ENCODE measurements around the gene ZNF597. TPM values are rescaled to one million over a fixed set of nuclear protein-coding genes. Genes with fewer than 3 reads are reported as not detected.

The ZNF597 gene
- total RNA-seq, 1 donor from 2014 or later: 2.1 TPM

GRCh38 chr16:3400779-3401688 is 42.3 kb downstream of the ZNF597 start, which contains the start of the genes ZNF174 and ZSCAN32:
Gene ZNF174 (plus strand): TSS chr16:3401215. CDS start chr16:3402005, 790 bp downstream.
Gene ZSCAN32 (minus strand): TSS chr16:3401004. CDS start chr16:3397557, 3,447 bp downstream.
- Histone ChIP-seq H3K36me3 (ENCODE audit: control insufficient read depth in 3 of 3, insufficient read depth in 3 of 3, low read length in 3 of 3) (peaks cover 48 to 56% (median 51%) of the 10 kb centered on the region in 3 donors), H3K4me3 (ENCODE audit: low read length in 3 of 3) (peak within 1 kb of the TSS; percentile 90 to 96 (median 93)), H3K27me3 (ENCODE audit: control insufficient read depth in 3 of 3, insufficient read depth in 3 of 3, low read length in 3 of 3) (no peaks in the 10 kb centered on the region), H3K27ac (ENCODE audit: low read depth, low read length) (peak within 1 kb of the TSS; percentile 73), H3K9ac (ENCODE audit: low read depth in 1 of 3, low read length in 3 of 3) (peak within 1 kb of the TSS; percentile 88 to 96 (median 94)), H3K4me1 (ENCODE audit: control insufficient read depth in 3 of 3, insufficient read depth in 3 of 3, low read length in 3 of 3) (peaks cover 8 to 15% (median 11%) of the 10 kb centered on the region in 3 donors), H3K9me3 (ENCODE audit: control insufficient read depth in 3 of 3, low read length in 3 of 3) (peaks cover 20 to 41% (median 28%) of the 10 kb centered on the region in 3 donors)

GRCh38 chr16:3400446-3400778 is 42.9 kb downstream of the ZNF597 start:
- Histone ChIP-seq H3K9ac (ENCODE audit: low read depth in 1 of 3, low read length in 3 of 3) (peak overlapping the region; percentile 88 to 94 (median 93)), H3K4me3 (ENCODE audit: low read length in 3 of 3) (peak overlapping the region; percentile 90 to 96 (median 93)), H3K4me1 (ENCODE audit: control insufficient read depth in 3 of 3, insufficient read depth in 3 of 3, low read length in 3 of 3) (peaks cover 8 to 15% (median 11%) of the 10 kb centered on the region in 3 donors), H3K27ac (ENCODE audit: low read depth, low read length) (peak overlapping the region; percentile 66), H3K36me3 (ENCODE audit: control insufficient read depth in 3 of 3, insufficient read depth in 3 of 3, low read length in 3 of 3) (peaks cover 45 to 56% (median 49%) of the 10 kb centered on the region in 3 donors), H3K9me3 (ENCODE audit: control insufficient read depth in 3 of 3, low read length in 3 of 3) (peaks cover 16 to 37% (median 25%) of the 10 kb centered on the region in 3 donors), H3K27me3 (ENCODE audit: control insufficient read depth in 3 of 3, insufficient read depth in 3 of 3, low read length in 3 of 3) (no peaks in the 10 kb centered on the region)

GRCh38 chr16:3389663-3390338 is 53.5 kb downstream of the ZNF597 start:
- H3K9ac ChIP-seq (ENCODE audit: low read depth in 1 of 3, low read length in 3 of 3): no peak overlapping the region
- peaks cover 27 to 49% (median 30%) of the 10 kb centered on the region in 3 donors for H3K9me3 ChIP-seq (ENCODE audit: control insufficient read depth in 3 of 3, low read length in 3 of 3)
- peaks cover 53 to 64% (median 58%) of the 10 kb centered on the region in 3 donors for H3K36me3 ChIP-seq (ENCODE audit: control insufficient read depth in 3 of 3, insufficient read depth in 3 of 3, low read length in 3 of 3)
- H3K4me3 ChIP-seq (ENCODE audit: low read length in 3 of 3): no peak overlapping the region
- no peak overlapping the region for H3K27ac ChIP-seq (ENCODE audit: low read depth, low read length)
- no peaks in the 10 kb centered on the region for H3K27me3 ChIP-seq (ENCODE audit: control insufficient read depth in 3 of 3, insufficient read depth in 3 of 3, low read length in 3 of 3)
- H3K4me1 ChIP-seq (ENCODE audit: control insufficient read depth in 3 of 3, insufficient read depth in 3 of 3, low read length in 3 of 3): no peaks in the 10 kb centered on the region

GRCh38 chr16:3388325-3388724 is 55.0 kb downstream of the ZNF597 start:
- Histone ChIP-seq H3K36me3 (ENCODE audit: control insufficient read depth in 3 of 3, insufficient read depth in 3 of 3, low read length in 3 of 3) (peaks cover 58 to 64% (median 59%) of the 10 kb centered on the region in 3 donors), H3K27ac (ENCODE audit: low read depth, low read length) (no peak overlapping the region), H3K4me3 (ENCODE audit: low read length in 3 of 3) (no peak overlapping the region), H3K9ac (ENCODE audit: low read depth in 1 of 3, low read length in 3 of 3) (no peak overlapping the region), H3K9me3 (ENCODE audit: control insufficient read depth in 3 of 3, low read length in 3 of 3) (peaks cover 38 to 55% (median 40%) of the 10 kb centered on the region in 3 donors), H3K27me3 (ENCODE audit: control insufficient read depth in 3 of 3, insufficient read depth in 3 of 3, low read length in 3 of 3) (no peaks in the 10 kb centered on the region), H3K4me1 (ENCODE audit: control insufficient read depth in 3 of 3, insufficient read depth in 3 of 3, low read length in 3 of 3) (no peaks in the 10 kb centered on the region)

GRCh38 chr16:3383045-3383448 is 60.3 kb downstream of the ZNF597 start:
- Histone ChIP-seq H3K9me3 (ENCODE audit: control insufficient read depth in 3 of 3, low read length in 3 of 3) (peaks cover 54 to 62% (median 61%) of the 10 kb centered on the region in 3 donors), H3K4me1 (ENCODE audit: control insufficient read depth in 3 of 3, insufficient read depth in 3 of 3, low read length in 3 of 3) (no peaks in the 10 kb centered on the region), H3K9ac (ENCODE audit: low read depth in 1 of 3, low read length in 3 of 3) (no peak overlapping the region), H3K27ac (ENCODE audit: low read depth, low read length) (no peak overlapping the region), H3K4me3 (ENCODE audit: low read length in 3 of 3) (peak overlapping the region in 1 of 3 donors; percentile 64), H3K27me3 (ENCODE audit: control insufficient read depth in 3 of 3, insufficient read depth in 3 of 3, low read length in 3 of 3) (no peaks in the 10 kb centered on the region), H3K36me3 (ENCODE audit: control insufficient read depth in 3 of 3, insufficient read depth in 3 of 3, low read length in 3 of 3) (peaks cover 46 to 54% (median 48%) of the 10 kb centered on the region in 3 donors)

Small RNAs within 50 kb of the gene (small RNA-seq; reads per million reads assigned to genes)
- gene MIR6126: not detected

Other genes with a start within 250 kb of the ZNF597 start
- gene ZNF200, start 208.3 kb downstream of the ZNF597 start, total RNA-seq: 9.4 TPM
- gene MEFV, start 186.9 kb downstream of the ZNF597 start, total RNA-seq: 0.52 TPM
- gene ZNF263, start 160.0 kb downstream of the ZNF597 start, total RNA-seq: 30.8 TPM
- gene TIGD7, start 138.1 kb downstream of the ZNF597 start, total RNA-seq: 7.8 TPM
- gene ZNF75A, start 138.0 kb downstream of the ZNF597 start, total RNA-seq: 23.5 TPM
- not detected for gene OR2C1, start 87.6 kb downstream of the ZNF597 start, total RNA-seq
- gene ZSCAN32, start 42.5 kb downstream of the ZNF597 start, total RNA-seq: 6.8 TPM
- gene ZNF174, start 42.3 kb downstream of the ZNF597 start, total RNA-seq: 8.9 TPM
- 15.7 TPM for gene NAA60, start 176 bp upstream of the ZNF597 start, total RNA-seq
- not detected for gene C16orf90, start 52.0 kb upstream of the ZNF597 start, total RNA-seq
- gene CLUAP1, start 57.5 kb upstream of the ZNF597 start, total RNA-seq: 11.5 TPM
- 0.52 TPM for gene NLRC3, start 133.9 kb upstream of the ZNF597 start, total RNA-seq
- 1.6 TPM for gene SLX4, start 168.1 kb upstream of the ZNF597 start, total RNA-seq
- 15.1 TPM for gene DNASE1, start 211.2 kb upstream of the ZNF597 start, total RNA-seq